Measurements from ENCODE around the gene MOCS1.
"Not testable (repeated sequence)": the region's sequence is repeated elsewhere in the genome, so short reads cannot be mapped to it uniquely, and the experiment has no call there.

Gene MOCS1

GRCh38 chr6:39980839-39981580, 46.7 kb upstream of the MOCS1 start:
- H3K4me3 ChIP-seq (ENCODE audit: low read length), result no peak overlapping the region
- no peaks in the 10 kb centered on the region for H3K27me3 ChIP-seq (ENCODE audit: low read depth, low read length)
- peak overlapping the region; percentile 64 for H3K27ac ChIP-seq (ENCODE audit: low read length)
- H3K9ac ChIP-seq (ENCODE audit: low read length), result peak overlapping the region; percentile 40
- H2AFZ ChIP-seq (ENCODE audit: low read depth, low read length), result peak overlapping the region; percentile 89
- H3K79me2 ChIP-seq (ENCODE audit: low read length), result no peaks in the 10 kb centered on the region
- TF ChIP-seq CTCF (IDR thresholded peaks at IDR 0.05; ENCODE audit: low read depth, low read length) (peak; percentile 57), EZH2phosphoT487 (IDR thresholded peaks at IDR 0.05; ENCODE audit: low read depth) (no peak)
- peaks cover 20% of the 10 kb centered on the region for H3K36me3 ChIP-seq (replicated peaks; ENCODE audit: low read depth, low read length)
- H4K20me1 ChIP-seq (ENCODE audit: insufficient read depth, low read length), result no peaks in the 10 kb centered on the region
- H3K4me1 ChIP-seq (ENCODE audit: low read length), result peaks cover 26% of the 10 kb centered on the region
- peak overlapping the region; percentile 50 for H3K4me2 ChIP-seq (ENCODE audit: low read length)
- peaks cover 10% of the 10 kb centered on the region for H3K9me3 ChIP-seq (ENCODE audit: insufficient read depth, low read length)

DNA sequence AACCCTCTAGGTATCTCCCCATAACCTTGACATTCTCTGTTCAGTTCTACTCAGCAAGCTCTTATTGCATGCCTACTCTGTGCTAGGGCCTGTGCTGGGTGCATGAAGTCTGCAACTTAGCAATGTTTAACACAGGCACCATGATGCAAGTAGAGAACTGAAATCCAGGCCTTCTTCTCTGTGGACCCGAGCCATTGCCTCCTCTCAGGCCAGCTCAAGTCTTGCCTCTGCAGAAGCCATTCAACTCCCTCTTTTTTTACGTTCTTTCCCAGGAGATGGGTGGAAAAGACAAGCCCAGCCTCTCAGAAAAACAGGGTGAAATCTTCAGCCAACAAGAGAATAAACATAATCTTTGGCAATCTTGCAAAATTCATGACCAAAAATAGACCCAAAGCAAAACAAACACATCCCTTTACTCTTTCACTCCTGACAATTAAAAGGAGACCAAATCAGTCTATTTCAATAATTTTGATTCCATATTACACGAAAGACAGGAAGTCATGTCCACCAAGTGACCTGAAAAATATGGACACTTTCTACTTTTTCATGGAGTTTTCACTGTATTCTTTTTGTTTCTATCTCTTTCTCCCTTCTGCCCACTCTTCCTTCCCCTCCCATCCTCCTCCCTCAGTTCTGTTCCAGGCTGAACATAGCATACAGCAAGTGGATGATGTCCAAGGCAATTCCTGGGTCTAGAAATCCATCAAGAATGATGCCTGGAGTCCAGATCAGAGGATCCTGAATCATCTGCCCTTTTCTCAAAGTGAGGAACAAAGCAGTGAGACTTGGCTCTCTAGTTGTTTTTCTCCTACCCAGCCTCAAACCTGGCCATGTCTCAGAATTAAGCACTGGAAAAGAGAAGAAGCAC, 45.4 kb upstream of the MOCS1 start:
- Histone ChIP-seq H2AFZ (ENCODE audit: low read depth, low read length) (no peak overlapping the region), H3K4me3 (ENCODE audit: low read length) (no peak overlapping the region), H3K27ac (ENCODE audit: low read length) (no peak overlapping the region), H3K9me3 (ENCODE audit: insufficient read depth, low read length) (peaks cover 10% of the 10 kb centered on the region), H3K36me3 (replicated peaks; ENCODE audit: low read depth, low read length) (peaks cover 20% of the 10 kb centered on the region), H3K4me2 (ENCODE audit: low read length) (no peak overlapping the region), H3K79me2 (ENCODE audit: low read length) (no peaks in the 10 kb centered on the region), H3K27me3 (ENCODE audit: low read depth, low read length) (no peaks in the 10 kb centered on the region), H3K4me1 (ENCODE audit: low read length) (peaks cover 26% of the 10 kb centered on the region), H3K9ac (ENCODE audit: low read length) (no peak overlapping the region), H4K20me1 (ENCODE audit: insufficient read depth, low read length) (no peaks in the 10 kb centered on the region)
- no peak for TF ChIP-seq CTCF (IDR thresholded peaks at IDR 0.05; ENCODE audit: low read depth, low read length)
- TF ChIP-seq EZH2phosphoT487 (IDR thresholded peaks at IDR 0.05; ENCODE audit: low read depth), result no peak

- H3K9ac ChIP-seq (ENCODE audit: low read length), result no peak overlapping the region
- peaks cover 9% of the 10 kb centered on the region for H3K9me3 ChIP-seq (ENCODE audit: insufficient read depth, low read length)
- TF ChIP-seq CTCF (IDR thresholded peaks at IDR 0.05; ENCODE audit: low read depth, low read length) (no peak), EZH2phosphoT487 (IDR thresholded peaks at IDR 0.05; ENCODE audit: low read depth) (no peak)
- H3K4me2 ChIP-seq (ENCODE audit: low read length), result no peak overlapping the region
- no peak overlapping the region for H2AFZ ChIP-seq (ENCODE audit: low read depth, low read length)
- H3K4me1 ChIP-seq (ENCODE audit: low read length), result peaks cover 27% of the 10 kb centered on the region
- no peaks in the 10 kb centered on the region for H4K20me1 ChIP-seq (ENCODE audit: insufficient read depth, low read length)
- no peaks in the 10 kb centered on the region for H3K79me2 ChIP-seq (ENCODE audit: low read length)
- no peak overlapping the region for H3K4me3 ChIP-seq (ENCODE audit: low read length)
- peaks cover 10% of the 10 kb centered on the region; the same call in 1 of the 2 replicates for H3K27me3 ChIP-seq (ENCODE audit: low read depth, low read length)
- no peak overlapping the region for H3K27ac ChIP-seq (ENCODE audit: low read length)
- H3K36me3 ChIP-seq (replicated peaks; ENCODE audit: low read depth, low read length), result peaks cover 12% of the 10 kb centered on the region
Measured at GRCh38 chr6:39978240-39978639, 44.0 kb upstream of the MOCS1 start.

DNA sequence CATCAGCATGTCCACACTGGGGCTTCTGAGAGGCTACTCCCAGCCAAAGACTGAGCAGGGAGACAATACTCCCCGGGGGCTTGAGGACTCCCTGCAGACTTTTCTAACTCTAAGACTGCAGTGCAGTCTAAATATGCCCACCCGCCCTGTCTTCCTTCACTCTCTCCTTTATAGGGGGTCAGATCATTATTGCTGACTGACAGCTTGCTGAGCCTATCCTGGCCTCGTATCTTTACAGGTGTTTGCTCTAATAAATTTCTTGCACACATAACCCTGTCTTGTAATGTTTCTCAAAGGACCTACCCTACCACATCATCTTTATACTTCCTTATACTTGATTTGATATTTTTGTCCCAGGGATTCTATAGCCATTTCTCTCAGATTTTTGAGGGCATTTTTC, 39.4 kb upstream of the MOCS1 start:
- Histone ChIP-seq H3K9me3 (ENCODE audit: insufficient read depth, low read length) (no peaks in the 10 kb centered on the region), H3K27me3 (ENCODE audit: low read depth, low read length) (peaks cover 45% of the 10 kb centered on the region), H3K79me2 (ENCODE audit: low read length) (no peaks in the 10 kb centered on the region), H3K27ac (ENCODE audit: low read length) (no peak overlapping the region), H3K4me2 (ENCODE audit: low read length) (no peak overlapping the region), H3K36me3 (replicated peaks; ENCODE audit: low read depth, low read length) (no peaks in the 10 kb centered on the region), H4K20me1 (ENCODE audit: insufficient read depth, low read length) (no peaks in the 10 kb centered on the region), H3K4me3 (ENCODE audit: low read length) (no peak overlapping the region), H3K9ac (ENCODE audit: low read length) (no peak overlapping the region), H2AFZ (ENCODE audit: low read depth, low read length) (no peak overlapping the region), H3K4me1 (ENCODE audit: low read length) (peaks cover 5% of the 10 kb centered on the region; the same call in 1 of the 2 replicates)
- TF ChIP-seq CTCF (IDR thresholded peaks at IDR 0.05; ENCODE audit: low read depth, low read length), result no peak
- no peak for TF ChIP-seq EZH2phosphoT487 (IDR thresholded peaks at IDR 0.05; ENCODE audit: low read depth)

DNA sequence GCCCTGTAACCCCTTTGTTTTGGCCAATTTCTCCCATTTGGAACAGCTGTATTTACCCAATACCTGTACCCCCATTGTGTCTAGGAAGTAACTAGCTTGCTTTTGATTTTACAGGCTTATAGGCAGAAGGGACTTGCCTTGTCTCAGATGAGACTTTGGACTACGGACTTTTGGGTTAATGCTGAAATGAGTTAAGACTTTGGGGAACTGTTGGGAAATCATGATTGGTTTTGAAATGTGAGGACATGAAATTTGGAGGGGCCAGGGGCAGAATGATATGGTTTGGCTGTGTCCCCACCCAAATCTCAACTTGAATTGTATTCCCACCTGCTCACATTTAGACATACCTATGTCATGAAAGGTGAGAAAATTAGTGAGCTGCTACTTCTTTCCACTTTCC, 38.5 kb upstream of the MOCS1 start:
- not testable (repeated sequence) for H3K36me3 ChIP-seq (replicated peaks; ENCODE audit: low read depth, low read length); H3K4me3 ChIP-seq (ENCODE audit: low read length); H2AFZ ChIP-seq (ENCODE audit: low read depth, low read length); H4K20me1 ChIP-seq (ENCODE audit: insufficient read depth, low read length); H3K9me3 ChIP-seq (ENCODE audit: insufficient read depth, low read length); H3K9ac ChIP-seq (ENCODE audit: low read length); H3K4me2 ChIP-seq (ENCODE audit: low read length); H3K4me1 ChIP-seq (ENCODE audit: low read length); H3K79me2 ChIP-seq (ENCODE audit: low read length); H3K27ac ChIP-seq (ENCODE audit: low read length)
- peaks cover 47% of the 10 kb centered on the region for H3K27me3 ChIP-seq (ENCODE audit: low read depth, low read length)

- H3K4me3 ChIP-seq (ENCODE audit: low read length); H3K9ac ChIP-seq (ENCODE audit: low read length); H3K27ac ChIP-seq (ENCODE audit: low read length); H3K36me3 ChIP-seq (replicated peaks; ENCODE audit: low read depth, low read length); H3K79me2 ChIP-seq (ENCODE audit: low read length); H3K4me2 ChIP-seq (ENCODE audit: low read length); H2AFZ ChIP-seq (ENCODE audit: low read depth, low read length); H3K9me3 ChIP-seq (ENCODE audit: insufficient read depth, low read length); H4K20me1 ChIP-seq (ENCODE audit: insufficient read depth, low read length): not testable (repeated sequence)
- peaks cover 17% of the 10 kb centered on the region for H3K4me1 ChIP-seq (ENCODE audit: low read length)
- H3K27me3 ChIP-seq (ENCODE audit: low read depth, low read length), result peaks cover 48% of the 10 kb centered on the region
Measured at GRCh38 chr6:39971131-39971530, 36.9 kb upstream of the MOCS1 start.

All from OCI-LY3 (cell line).